H1 (cell line): ENCODE results near the gene TLL2.

Experiments used
- ASH2L ChIP-seq: fragments of 200-600, 300-600 bp; sonication (generic); IDR thresholded peaks from one replicate; pipeline ENCODE4 v1.7.1; 2017; ENCODE audit warnings: low read length
- CHD1 ChIP-seq: IDR thresholded peaks from 2 replicates; pipeline ENCODE4 v1.6.1; 2012; ENCODE audit warnings: low read depth, low read length, improper control_type of control experiment
- CHD2 ChIP-seq: IDR thresholded peaks from 2 replicates; pipeline ENCODE4 v1.6.1; 2012; ENCODE audit warnings: low read length, improper control_type of control experiment
- EZH2 ChIP-seq: fragments of 200-600 bp; sonication (generic); IDR thresholded peaks from 2 replicates; pipeline ENCODE4 v1.7.1; 2012; ENCODE audit warnings: low read depth, mild to moderate bottlenecking, moderate library complexity, low read length, inconsistent platforms; ENCODE audit not compliant: severe bottlenecking
- HDAC2 ChIP-seq, 2 experiments: fragments of 300-600 bp in 1 of 2; sonication (generic) in 1 of 2; IDR thresholded peaks; 2 replicates each; pipeline ENCODE4 v1.6.1; 2011 to 2012; ENCODE audit warnings: low read depth in 2 of 2, low read length in 2 of 2, mild to moderate bottlenecking in 2 of 2, moderate library complexity in 2 of 2, borderline replicate concordance in 1 of 2, inconsistent platforms in 1 of 2
- HDAC6 ChIP-seq: IDR thresholded peaks from one replicate; pipeline ENCODE4 v1.7.1; 2012; ENCODE audit warnings: low read depth, mild to moderate bottlenecking, inconsistent platforms, low read length, moderate library complexity
- POLR2A ChIP-seq, 2 experiments: IDR thresholded peaks; 1 replicate in 1 of 2; 2 replicates in 1 of 2; pipeline ENCODE4 v1.6.1; 2011; ENCODE audit warnings: low read depth in 2 of 2, low read length in 2 of 2, mild to moderate bottlenecking in 2 of 2; ENCODE audit errors: control extremely low read depth in 1 of 2
- POLR2AphosphoS5 ChIP-seq: IDR thresholded peaks from 2 replicates; pipeline ENCODE4 v1.6.1; 2011; ENCODE audit warnings: low read depth, low read length
- RFX5 ChIP-seq: IDR thresholded peaks from 2 replicates; pipeline ENCODE4 v1.6.1; 2011; ENCODE audit warnings: low read depth, low read length, improper control_type of control experiment, borderline replicate concordance
- RXRA ChIP-seq: IDR thresholded peaks from 2 replicates; pipeline ENCODE4 v1.6.1; 2011; ENCODE audit warnings: low read depth, mild to moderate bottlenecking, low read length, moderate library complexity; ENCODE audit not compliant: insufficient read depth
- SIX5 ChIP-seq: IDR thresholded peaks from 2 replicates; pipeline ENCODE4 v1.6.1; 2011; ENCODE audit warnings: mild to moderate bottlenecking, low read depth, low read length
- SUZ12 ChIP-seq: fragments of 200-600 bp; sonication (generic); IDR thresholded peaks from 2 replicates; pipeline ENCODE4 v1.6.1; 2012; ENCODE audit warnings: mild to moderate bottlenecking, inconsistent platforms, low read length, moderate library complexity, mixed read lengths
- TEAD4 ChIP-seq: IDR thresholded peaks from 2 replicates; pipeline ENCODE4 v1.6.1; 2012; ENCODE audit warnings: low read depth, low read length, inconsistent platforms, mixed read lengths
- TF ChIP-seq, protein P1 (sequence below), 3 experiments: IDR thresholded peaks; 1 replicate in 2 of 3; 2 replicates in 1 of 3; pipeline versions ENCODE4 v1.5.1 to v1.6.1; 2011; ENCODE audit warnings: low read length in 3 of 3, mild to moderate bottlenecking in 3 of 3, inconsistent platforms in 2 of 3, low read depth in 1 of 3, moderate library complexity in 1 of 3; ENCODE audit not compliant: insufficient read depth in 1 of 3; ENCODE audit errors: control extremely low read depth in 1 of 3

DNA sequence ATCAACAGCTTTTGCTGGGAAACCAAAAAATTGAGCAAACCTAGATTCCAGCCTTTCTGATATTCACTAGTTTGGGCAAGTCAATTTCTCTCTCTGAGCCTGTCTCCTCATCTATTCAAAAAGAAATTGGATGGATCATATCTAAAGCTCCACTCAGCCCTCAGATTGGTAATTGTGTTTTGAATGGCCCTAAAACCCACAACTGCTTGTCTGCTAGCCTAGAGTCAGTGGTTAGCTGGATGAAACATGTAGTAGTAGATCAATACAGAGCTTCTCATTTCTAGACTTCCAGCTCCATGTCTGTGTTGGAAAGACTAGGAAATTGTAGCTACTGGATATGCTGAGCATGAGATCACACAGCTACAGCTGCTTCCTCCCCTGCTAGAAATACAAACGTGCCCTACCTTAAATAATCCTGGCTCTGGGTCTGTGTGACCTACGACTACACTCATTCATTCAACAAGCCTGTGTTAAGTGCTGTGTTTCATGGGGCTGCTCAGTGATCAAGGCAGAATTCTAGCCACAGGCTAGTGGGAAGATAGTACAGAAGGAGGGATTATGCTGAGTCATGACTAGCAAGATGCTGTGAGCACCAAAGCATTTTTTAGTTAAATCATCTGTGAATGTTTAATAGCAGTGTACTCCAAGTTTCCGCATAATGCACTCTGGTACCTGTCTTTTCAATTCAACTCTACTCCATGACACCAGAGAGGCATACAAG, 193.8 kb downstream of the TLL2 start:
- TF ChIP-seq EZH2 (no peak), RFX5 (no peak), SUZ12 (no peak), POLR2A (IDR thresholded peaks at IDR 0.05; ENCODE audit: control extremely low read depth in 1 of 2, low read depth in 2 of 2, low read length in 2 of 2) (no peak), POLR2AphosphoS5 (no peak), HDAC2 (IDR thresholded peaks at IDR 0.05; ENCODE audit: borderline replicate concordance in 1 of 2, low read depth in 2 of 2, low read length in 2 of 2) (no peak), CHD1 (no peak), TEAD4 (no peak), SIX5 (no peak), CHD2 (no peak), RXRA (no peak), HDAC6 (no peak), ASH2L (no peak)
- TF ChIP-seq, protein P1, sequence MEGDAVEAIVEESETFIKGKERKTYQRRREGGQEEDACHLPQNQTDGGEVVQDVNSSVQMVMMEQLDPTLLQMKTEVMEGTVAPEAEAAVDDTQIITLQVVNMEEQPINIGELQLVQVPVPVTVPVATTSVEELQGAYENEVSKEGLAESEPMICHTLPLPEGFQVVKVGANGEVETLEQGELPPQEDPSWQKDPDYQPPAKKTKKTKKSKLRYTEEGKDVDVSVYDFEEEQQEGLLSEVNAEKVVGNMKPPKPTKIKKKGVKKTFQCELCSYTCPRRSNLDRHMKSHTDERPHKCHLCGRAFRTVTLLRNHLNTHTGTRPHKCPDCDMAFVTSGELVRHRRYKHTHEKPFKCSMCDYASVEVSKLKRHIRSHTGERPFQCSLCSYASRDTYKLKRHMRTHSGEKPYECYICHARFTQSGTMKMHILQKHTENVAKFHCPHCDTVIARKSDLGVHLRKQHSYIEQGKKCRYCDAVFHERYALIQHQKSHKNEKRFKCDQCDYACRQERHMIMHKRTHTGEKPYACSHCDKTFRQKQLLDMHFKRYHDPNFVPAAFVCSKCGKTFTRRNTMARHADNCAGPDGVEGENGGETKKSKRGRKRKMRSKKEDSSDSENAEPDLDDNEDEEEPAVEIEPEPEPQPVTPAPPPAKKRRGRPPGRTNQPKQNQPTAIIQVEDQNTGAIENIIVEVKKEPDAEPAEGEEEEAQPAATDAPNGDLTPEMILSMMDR (IDR thresholded peaks at IDR 0.05; ENCODE audit: control extremely low read depth in 1 of 3, insufficient read depth in 1 of 3, low read depth in 1 of 3, low read length in 3 of 3): no peak
